HG02970 (cell line): ENCODE measurements around the gene GIMD1.
"Not testable (repeated sequence)": the region's sequence is repeated elsewhere in the genome, so short reads cannot be mapped to it uniquely, and the experiment has no call there.

Experiments used
- ATAC-seq: cut with Tn5 transposase; IDR thresholded peaks from one replicate; pipeline ENCODE4 v1.9.1; 2021; ENCODE audit warnings: mild to moderate bottlenecking, moderate library complexity, moderate number of reproducible peaks; ENCODE audit not compliant: unreplicated experiment, low FRiP score

GIMD1 gene

GRCh38 chr4:106353786-106354185 is 14.8 kb downstream of the GIMD1 start:
- ATAC-seq = no peak

GRCh38 chr4:106351016-106351415 is 17.6 kb downstream of the GIMD1 start:
- no peak for ATAC-seq

- ATAC-seq = no peak
These were observed 21.4 kb downstream of the GIMD1 start for GRCh38 chr4:106347167-106347566.

GRCh38 chr4:106344647-106344970 is 24.0 kb downstream of the GIMD1 start:
- ATAC-seq = no peak

DNA sequence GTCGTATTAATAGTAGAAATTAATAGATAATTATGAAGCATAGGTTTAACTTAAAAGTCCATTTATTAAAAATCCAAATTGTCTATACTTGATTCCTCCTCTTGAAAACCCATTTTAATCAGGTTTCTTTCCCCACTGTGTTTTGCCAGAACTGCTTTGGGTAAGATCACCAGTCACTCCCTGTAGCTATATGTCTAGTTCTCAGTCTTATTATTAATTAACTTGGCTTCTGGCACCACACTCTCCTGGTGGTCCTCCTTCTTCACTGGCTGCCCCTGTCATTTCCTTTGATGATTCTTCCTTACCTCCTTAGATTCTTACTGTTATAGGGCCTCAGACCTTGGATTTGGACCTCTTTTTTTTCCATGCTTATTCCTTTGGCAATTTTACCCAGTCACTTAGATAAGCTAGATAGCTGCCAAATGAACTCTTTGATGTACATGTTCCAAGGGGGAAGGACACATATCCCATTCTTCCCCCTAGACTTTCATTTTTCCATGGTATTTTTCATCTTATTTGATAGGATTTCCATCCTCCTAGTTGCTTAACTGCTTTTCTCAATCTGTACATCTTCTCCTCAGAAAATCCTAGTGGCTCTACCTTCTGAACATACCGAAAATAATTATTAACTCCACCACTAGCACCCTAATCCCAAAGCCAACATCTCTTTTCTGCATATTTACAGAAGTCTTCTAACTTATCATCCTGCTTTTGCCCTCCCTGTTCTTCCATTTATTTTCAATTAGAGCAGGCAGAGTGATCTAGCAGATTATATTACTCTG is 24.5 kb downstream of the GIMD1 start:
- no peak for ATAC-seq

- no peak for ATAC-seq
These were observed 27.8 kb downstream of the GIMD1 start for GRCh38 chr4:106340774-106341173.

- ATAC-seq = no peak
These were observed 29.1 kb downstream of the GIMD1 start for GRCh38 chr4:106339431-106339830.

DNA sequence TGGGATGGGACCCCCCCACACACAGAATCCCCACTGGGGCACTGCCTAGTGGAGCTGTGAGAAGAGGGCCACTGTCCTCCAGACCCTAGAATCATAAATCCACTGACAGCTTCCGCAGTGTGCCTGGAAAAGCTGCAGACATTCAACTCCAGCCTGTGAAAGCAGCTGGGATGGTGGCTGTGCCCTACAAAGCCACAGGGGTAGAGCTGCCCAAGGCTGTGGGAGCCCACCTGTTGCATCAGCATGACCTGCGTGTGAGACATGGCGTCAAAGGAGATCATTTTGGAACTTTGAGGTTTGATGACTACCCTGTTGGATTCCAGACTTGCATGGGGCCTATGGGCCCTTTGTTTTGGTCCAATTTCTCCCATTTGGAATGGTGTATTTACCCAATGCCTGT is 29.9 kb downstream of the GIMD1 start:
- ATAC-seq = no peak

- no peak for ATAC-seq
These were observed 30.7 kb downstream of the GIMD1 start for GRCh38 chr4:106337916-106338315.

DNA sequence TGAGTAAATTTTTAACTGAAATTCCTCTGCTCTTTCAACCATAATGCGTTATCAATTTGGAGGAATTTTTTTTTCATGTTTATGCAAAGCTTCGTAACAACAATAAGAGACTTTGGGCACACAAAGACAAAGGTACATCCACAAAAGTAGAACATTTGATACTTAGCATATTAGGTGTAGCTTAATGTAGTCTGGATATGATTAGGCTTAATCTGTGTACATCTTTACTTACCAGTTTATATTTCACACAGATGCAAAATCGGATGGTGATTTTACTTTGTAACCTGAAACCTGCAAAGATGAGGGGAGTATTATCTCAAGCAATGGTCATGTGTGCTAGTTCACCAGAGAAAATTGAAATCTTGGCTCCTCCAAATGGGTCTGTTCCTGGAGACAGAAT is 32.0 kb downstream of the GIMD1 start:
- ATAC-seq = no peak

- ATAC-seq = no peak
These were observed 33.7 kb downstream of the GIMD1 start for GRCh38 chr4:106334741-106335470.

DNA sequence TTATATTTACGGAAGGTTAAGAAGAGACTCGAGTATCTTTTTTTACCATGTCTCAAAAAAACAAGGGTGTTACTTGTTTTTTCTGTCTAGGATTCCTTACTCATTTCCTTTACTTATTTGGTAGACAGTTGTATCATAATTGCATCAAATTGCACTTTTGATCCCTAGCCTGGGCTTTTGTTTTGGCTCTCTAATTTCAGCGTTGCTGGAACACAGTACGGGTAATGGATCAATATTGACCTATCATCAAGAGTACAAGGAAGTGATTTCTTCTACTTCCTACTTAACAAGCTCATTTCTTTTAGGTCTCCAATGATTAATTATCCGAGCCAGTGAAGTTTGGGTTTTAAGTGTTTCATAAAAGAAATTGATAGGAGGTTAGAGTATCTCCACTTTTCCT is 35.4 kb downstream of the GIMD1 start:
- ATAC-seq = no peak

DNA sequence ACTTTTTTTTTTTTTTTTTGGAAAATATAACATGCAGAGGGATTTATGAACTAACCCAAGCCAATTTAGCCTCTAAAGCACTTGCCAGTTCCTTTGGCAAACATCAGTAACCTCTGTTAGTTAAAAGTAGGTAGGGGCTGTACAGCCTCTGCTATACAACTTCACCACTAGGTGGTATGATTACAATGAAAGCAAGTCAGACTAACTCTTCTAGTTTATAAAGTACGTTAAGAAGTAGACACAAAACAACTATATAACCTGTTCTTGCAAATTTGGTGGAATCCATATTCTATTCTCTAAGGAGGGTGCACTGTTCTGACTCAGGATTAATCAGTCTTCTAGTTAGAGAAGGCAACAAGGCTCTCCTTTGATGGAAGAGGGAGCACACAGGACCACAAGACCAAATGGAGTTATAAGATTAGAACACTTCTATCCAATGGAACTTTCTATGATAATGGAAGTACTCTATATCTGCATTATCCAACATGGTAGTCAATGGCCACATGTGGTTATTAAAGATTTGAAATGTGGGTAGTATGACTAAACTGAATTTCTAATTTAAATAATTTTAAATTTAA is 39.4 kb downstream of the GIMD1 start:
- peak; percentile 67 for ATAC-seq

DNA sequence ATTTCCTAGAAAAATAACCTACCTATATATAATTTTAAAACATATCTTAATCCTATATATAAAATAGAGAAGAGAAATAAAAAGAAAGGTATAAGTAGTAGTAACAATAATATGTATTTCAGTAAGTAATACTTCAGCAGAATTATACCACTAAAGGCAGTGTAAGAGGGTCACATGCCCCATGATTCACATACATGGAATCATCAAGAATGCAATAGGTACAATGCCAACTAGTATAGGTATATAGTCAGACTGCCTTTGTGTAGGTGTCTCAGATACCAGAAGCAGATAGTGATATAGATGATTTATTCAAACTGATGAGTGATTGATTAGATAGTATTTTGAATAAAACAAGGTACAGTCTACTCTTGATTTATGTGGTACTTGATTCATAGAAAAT is 42.8 kb downstream of the GIMD1 start:
- no peak for ATAC-seq

- ATAC-seq = no peak
These were observed 45.5 kb downstream of the GIMD1 start for GRCh38 chr4:106323119-106323518.

DNA sequence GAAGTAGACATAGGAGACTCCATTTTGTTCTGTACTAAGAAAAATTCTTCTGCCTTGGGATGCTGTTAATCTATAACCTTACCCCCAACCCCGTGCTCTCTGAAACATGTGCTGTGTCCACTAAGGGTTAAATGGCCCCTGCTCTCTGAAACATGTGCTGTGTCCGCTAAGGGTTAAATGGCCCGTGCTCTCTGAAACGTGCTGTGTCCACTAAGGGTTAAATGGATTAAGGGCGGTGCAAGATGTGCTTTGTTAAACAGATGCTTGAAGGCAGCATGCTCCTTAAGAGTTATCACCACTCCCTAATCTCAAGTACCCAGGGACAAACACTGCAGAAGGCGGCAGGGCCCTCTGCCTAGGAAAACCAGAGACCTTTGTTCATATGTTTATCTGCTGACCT is 46.8 kb downstream of the GIMD1 start:
- not testable (repeated sequence) for ATAC-seq

DNA sequence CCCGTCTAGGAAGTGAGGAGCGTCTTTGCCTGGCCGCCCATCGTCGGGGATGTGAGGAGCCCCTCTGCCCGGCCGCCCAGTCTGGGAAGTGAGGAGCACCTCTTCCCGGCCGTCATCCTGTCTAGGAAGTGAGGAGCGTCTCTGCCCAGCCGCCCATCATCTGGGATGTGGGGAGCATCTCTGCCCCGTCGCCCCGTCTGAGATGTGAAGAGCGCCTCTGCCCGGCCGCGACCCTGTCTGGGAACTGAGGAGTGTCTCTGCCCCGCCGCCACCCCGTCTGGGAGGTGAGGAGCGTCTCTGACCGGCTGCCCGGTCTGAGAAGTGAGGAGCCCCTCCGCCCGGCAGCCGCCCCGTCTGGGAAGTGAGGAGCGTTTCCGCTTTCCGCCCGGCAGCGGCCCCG is 47.4 kb downstream of the GIMD1 start:
- ATAC-seq = not testable (repeated sequence)

- ATAC-seq = no peak
These were observed 48.3 kb downstream of the GIMD1 start for GRCh38 chr4:106320235-106320634.

GRCh38 chr4:106318511-106318910 is 50.1 kb downstream of the GIMD1 start:
- ATAC-seq = no peak

- ATAC-seq = no peak
These were observed 50.8 kb downstream of the GIMD1 start for GRCh38 chr4:106317815-106318214.

GRCh38 chr4:106316773-106317409 is 51.7 kb downstream of the GIMD1 start:
- no peak for ATAC-seq
